GM18861 (cell line): Measurements from ENCODE around the gene TARS2.

Experiments
- ATAC-seq: cut with Tn5 transposase; IDR thresholded peaks from one replicate; pipeline ENCODE4 v1.9.1; 2021; ENCODE audit not compliant: unreplicated experiment

TARS2 gene

DNA sequence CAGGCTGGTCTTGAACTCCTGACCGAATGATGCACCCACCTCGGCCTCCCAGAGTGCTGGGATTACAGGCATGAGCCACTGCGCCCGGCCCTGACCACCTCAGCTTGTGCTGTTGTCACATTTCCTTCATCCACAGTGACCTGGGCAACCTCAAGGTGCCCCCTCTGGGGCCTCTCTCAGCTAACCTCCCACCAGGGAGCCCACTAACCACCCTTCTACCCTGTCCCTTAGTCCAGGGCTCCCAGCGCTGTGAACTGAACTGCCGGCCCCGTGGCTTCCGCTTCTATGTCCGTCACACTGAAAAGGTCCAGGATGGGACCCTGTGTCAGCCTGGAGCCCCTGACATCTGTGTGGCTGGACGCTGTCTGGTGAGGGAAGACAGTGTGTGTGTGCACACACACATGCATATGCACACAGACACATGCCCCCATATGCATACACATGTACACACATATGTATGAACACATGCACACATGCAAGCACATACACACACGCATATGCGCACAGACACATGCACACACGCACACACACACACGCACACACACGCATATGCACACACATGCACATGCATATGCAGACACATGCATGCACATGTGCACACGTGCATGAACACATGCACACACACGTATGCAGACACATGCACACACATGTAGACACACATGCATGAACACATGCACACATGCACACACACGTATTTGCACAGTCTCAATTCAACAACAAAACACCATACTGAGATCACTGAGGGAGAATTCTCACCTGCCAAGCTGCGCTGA lies 68.2 kb downstream of the TARS2 start:
- ATAC-seq: no peak

DNA sequence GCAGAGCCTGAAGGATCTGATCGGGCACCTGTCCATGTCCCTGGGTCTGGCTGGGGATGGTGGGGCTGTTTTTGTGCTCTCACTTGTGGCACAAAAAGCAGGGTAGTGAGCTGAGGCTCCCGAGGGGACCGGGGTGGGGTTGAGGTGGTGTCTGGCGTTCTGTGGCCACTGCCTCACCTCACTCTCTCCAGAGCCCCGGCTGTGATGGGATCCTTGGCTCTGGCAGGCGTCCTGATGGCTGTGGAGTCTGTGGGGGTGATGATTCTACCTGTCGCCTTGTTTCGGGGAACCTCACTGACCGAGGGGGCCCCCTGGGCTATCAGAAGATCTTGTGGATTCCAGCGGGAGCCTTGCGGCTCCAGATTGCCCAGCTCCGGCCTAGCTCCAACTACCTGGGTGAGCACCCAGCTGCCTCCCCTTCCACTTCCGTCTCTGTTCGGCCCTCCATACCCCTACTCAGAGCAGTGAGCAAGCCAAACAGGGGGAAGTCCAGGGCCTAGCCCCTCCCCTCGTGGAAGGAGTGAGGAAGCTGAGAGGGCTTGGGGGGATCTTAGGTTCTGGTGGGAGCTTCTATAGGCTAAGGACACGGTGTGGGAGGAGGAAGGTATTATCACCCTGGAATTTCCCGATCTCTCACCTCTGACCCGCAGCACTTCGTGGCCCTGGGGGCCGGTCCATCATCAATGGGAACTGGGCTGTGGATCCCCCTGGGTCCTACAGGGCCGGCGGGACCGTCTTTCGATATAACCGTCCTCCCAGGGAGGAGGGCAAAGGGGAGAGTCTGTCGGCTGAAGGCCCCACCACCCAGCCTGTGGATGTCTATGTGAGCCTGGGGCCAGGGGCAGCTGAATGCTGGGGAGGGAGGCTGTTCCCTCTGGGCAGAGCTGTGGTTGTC lies 69.0 kb downstream of the TARS2 start:
- no peak for ATAC-seq

DNA sequence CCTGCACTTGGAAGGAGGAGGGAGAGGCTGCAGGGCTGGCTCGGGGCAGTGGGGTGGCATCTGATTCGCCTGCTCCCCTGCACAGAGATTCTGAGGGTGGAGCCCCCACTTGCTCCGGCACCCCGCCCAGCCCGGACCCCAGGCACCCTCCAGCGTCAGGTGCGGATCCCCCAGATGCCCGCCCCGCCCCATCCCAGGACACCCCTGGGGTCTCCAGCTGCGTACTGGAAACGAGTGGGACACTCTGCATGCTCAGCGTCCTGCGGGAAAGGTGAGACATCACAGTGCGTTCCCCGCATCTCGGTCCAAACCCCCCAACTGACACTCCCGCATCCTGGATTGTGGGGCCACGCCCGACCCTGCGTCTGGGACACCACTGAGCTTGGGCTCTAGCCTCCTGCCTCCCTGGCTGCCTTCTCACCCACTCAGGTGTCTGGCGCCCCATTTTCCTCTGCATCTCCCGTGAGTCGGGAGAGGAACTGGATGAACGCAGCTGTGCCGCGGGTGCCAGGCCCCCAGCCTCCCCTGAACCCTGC lies 69.9 kb downstream of the TARS2 start:
- no peak for ATAC-seq
